Measurements from ENCODE around the gene ZNF688.

Gene ZNF688

GRCh38 chr16:30585022-30585399 is 13.5 kb upstream of the ZNF688 start:
- no peak for DNase-seq

DNA sequence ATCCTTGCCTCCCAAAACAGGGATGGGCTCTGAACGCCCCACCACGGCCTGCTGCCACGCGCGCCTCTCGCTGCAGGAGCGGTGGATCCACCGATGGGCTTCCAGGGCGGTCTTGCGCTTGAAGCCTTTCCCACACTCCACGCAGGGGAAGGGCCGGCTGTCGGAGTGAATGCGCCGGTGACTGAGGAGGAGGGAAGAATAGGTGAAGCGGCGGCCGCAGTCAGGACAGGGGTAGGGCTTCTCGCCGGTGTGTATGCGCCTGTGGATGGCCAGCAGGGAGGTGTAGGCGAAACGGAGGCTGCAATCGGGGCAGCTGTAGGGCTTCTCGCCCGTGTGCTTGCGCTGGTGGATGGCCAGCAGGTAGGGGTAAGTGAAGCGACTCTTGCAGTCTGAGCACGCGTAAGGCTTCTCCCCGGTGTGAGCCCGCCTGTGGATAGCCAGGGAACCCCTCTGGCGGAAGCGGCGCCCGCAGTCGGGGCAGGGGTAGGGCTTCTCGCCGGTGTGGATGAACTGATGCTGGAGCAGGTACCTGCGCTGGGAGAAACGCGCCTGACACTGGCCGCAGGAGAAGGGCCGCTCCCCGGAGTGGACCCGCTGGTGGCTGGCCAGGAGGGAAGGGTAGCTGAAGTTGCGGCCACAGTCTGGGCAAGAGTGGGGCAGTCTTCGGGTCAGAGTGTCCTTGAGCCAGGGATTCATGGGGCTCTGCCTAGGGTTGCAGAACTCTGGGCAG is 11.3 kb upstream of the ZNF688 start:
- DNase-seq, result no peak

DNA sequence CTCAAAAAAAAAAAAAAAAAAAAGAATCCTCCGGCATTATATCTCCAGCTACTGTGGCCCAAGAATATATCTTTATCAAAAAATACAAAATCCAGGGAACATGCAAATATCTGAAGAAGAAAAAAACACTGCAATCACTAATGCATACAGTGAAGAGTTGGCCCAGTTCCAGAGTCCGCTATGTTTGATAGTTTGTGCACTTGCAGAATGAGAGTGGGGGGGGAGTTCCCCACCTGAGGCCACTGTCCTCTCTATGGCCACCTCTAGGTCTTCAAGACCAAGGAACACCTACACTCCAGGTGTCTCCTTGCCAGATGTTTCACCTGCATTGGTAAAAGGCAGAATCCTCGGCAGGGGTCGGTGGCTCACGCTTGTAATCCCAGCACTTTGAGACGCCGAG is 9.9 kb upstream of the ZNF688 start:
- no peak for DNase-seq

GRCh38 chr16:30574678-30575077 is 3.2 kb upstream of the ZNF688 start:
- no peak for DNase-seq

DNA sequence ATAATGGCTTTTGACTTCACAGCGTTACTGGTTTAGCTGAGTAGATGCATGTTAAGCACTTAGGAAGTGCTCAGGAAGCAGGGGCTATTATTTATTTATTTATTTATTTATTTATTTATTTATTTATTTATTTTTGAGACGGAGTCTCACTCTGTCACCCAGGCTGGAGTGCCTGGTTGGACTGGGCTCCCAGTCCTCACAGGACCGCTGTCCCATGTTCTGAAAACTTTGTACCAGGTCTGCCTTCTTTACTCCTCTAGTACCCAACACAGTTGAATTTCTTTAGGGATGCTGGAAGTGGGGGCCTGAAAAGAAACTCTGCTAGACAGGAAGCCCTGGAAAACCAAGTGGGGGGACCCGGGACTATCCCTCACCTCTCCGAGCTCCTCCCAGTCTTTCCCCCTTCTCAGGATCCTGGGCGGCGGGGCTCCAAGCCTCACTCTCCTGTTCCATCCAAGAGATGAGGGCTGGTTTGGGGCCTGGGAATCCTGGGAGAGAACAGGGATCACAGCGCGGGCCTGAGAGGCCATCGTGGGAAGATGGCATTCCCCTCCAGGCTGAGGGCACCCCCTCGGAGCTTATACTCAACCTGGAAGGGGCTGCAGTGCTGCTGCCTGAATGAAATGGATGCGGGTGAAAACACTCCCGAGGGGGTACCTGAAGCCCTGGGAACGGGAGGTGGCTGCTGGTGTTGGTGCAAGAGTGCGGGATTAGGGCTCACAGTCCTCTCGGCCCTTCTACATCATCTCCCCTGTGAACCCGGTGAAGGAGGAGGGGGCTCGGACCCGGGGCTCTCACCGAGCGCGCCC is 674 bp downstream of the ZNF688 start:
- no peak for DNase-seq

DNA sequence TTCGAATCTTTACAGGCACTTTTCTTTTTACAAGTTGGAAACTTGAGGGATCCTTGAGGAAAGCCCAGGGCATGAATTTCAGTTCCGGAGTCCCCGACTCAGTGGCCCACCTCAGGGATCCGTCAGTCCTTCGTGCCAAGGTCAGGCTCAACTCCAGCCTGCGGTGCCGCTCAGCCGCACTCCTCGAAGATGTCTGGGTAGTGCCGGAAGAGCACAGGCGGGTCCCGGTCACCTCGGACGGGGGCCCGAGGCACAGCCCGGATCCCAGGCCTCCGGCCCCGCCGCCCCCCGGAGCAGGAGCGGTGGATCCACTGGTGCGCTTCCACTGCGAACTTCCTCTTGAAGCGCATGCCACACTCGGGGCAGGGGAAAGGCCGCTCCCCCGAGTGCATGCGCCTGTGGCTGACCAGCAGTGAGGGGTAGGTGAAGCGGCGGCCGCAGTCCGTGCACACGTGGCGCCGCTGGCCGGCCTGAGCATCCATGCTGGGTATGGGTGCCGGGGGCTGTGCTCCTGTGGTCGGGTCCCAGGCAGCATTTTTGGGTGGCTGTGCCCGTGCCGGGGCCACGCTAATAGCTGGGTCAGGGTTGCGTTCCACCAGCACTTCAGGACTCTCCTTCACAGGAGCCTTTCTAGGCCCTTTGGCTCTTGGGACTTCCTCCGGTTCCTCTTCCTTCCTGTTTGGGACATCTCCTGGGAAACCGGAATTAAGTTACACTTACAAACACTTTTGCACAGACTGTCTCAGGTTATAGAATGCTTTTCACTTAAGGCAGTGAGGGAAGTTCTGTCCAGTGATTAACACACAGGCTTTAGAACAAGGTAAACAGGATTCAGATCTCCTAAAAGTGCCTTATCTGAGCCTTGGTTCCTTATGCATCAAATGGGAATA is 1.5 kb downstream of the ZNF688 start:
- DNase-seq, result no peak

DNA sequence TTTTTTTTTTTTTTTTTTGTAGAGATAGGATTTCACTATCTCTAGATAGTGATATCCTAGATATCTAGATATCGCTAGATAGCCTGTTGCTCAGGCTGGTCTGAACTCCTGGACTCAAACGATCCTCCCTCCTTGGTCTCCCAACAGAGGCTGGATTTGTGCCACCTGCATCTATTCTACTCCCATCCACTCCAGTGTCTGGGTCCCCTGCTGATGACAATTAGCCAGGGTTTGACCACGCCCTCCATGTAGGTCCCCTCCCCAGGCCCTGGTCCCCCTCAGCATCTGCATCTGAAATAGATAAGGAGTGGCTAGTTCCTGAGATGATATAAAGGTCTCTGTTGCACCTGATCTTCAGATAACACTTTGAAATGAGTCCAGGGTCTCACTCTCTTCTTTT is 2.2 kb downstream of the ZNF688 start:
- DNase-seq, result no peak

DNA sequence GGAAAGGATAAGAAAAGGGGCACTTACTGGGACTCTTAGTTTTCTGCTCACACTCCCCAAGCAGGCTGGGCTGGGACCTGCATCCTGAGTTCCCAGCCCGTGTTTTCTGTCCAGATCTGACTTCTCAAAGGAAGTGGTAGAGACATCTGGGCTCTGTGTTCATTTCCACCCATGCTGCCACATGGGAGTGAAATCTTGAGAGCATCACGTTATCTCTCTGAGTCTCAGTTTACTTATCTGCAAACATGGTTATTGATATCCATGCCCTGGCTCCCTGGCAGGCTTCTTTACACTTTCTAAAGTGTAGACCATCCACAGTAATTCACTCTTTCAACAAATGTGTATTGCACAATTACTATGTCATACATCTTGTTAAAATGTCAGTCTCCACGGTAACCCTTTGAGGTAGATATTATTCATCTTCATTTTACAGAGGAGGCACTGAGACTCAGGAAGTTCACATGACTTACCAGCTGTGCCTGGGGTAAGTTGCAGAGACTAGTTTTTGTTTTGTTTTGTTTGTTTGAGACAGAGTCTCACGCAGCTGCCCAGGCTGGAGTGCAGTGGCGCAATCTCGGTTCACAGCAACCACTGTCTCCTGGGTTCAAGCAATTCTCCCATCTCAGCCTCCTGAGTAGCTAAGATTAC is 3.4 kb downstream of the ZNF688 start:
- peak; percentile 44 for DNase-seq

DNA sequence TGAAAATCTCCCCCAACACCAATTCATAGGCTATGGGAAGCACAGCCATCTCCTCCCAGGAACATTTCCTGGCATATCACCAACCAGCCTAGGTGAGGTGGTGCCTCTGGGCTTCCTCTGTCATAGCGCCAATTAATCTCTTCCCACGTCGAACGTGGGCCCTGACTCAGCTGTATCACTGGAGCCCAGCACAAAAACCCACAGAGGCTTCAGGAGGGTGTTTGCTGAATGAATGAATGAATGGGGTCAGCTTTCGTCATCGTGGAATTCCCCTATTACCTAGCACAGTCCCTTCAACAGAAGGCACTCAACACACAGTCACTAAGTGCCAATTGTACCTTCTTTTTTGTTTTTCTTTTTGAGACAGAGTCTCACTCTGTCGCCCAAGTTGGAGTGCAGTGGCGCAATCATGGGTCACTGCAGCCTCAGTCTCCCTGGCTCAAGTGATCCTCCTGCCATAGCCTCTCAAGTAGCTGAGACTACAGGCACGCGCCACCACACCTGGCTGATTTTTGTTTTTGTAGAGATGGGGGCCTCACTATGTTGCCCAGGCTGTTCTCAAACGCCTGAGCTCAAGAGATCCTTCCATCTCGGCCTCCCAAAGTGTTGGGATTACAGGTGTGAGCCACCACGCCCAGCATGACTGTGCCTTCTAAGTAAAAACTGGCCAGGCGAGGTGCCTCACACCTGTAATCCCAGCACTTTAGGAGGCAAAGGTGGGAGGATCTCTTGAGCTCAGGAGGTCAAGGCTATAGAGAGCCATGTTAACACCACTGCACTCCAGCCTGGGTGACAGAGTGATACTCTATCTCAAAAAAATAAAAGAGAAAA is 4.1 kb downstream of the ZNF688 start:
- DNase-seq, result peak; percentile 24

GRCh38 chr16:30566531-30566930 is 5.0 kb downstream of the ZNF688 start:
- no peak for DNase-seq

- no peak for DNase-seq
Observed at GRCh38 chr16:30565984-30566383, 5.5 kb downstream of the ZNF688 start.

DNA sequence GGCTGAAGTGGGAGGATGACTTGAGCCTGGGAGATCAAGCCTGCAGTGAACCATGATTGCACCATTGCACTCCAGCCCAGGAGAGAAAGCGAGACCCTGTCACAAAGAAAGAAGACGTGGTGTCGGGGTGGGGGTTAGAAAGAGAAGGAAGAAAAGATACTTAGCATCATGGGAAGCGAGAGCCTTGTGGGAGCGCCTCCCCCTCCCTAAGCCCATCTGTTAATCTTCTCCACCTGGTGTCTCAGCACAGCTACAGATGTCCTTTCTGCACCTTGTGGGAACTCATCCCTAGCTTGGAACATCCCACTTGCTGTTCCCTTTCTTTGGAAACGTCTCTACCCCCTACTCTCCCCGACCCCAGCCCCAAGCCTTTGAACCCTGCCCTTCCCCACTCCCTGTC is 6.0 kb downstream of the ZNF688 start:
- DNase-seq, result no peak

- DNase-seq, result no peak
Observed at GRCh38 chr16:30562021-30562420, 9.5 kb downstream of the ZNF688 start.

DNA sequence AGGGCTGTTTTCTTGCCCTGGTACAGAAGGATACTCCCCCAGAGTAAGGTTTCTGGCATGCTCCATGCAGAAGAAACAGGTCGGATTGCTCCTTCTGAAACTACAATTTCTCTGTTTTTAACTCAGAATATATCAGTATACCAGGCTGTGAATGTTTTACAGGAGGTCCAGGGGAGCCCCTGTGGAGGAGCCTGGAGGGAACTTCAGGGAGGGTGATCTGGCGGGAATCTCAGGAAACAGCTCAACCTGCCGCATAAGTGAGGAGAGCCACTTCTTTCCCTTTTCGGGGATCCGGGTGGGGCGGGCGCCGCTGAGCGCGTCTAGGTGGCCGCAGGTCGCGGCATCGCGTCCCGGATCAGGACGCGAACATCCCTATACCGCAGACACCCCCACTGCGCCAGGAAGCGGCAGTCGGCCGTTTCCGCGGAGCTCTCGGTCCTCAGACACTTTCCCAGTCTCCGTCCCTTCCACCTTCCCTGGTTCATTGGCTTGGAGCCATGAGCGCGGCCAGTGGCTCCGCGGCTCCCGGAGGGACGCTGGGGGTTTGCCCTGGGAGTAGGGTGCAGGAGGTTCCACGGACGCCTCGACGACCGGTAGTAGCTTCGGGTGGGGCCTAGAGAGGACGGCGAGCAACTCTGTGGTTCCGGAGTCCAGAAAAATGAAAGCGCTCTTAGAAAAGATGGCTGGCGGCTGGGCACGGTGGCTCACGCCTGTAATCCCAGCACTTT is 10.3 kb downstream of the ZNF688 start:
- no peak for DNase-seq

DNA sequence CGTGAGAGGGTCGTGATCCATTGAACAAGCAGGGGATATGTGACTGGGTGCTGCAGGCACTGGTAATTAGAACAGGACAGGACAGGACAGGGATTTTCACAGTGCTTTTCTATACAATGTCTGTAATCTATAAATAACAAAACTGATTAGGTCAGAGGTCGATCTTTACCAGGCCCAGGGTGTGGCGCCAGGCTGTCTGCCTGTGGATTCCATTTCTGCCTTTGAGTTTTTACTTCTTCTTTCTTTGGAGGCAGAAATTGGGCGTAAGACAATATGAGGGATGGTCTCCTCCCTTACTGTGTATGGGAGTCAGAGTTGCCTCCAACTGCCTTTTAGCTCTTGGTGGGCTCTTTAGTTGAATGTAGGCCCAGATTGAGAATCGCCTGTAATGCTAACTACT is 11.8 kb downstream of the ZNF688 start:
- DNase-seq, result no peak

DNA sequence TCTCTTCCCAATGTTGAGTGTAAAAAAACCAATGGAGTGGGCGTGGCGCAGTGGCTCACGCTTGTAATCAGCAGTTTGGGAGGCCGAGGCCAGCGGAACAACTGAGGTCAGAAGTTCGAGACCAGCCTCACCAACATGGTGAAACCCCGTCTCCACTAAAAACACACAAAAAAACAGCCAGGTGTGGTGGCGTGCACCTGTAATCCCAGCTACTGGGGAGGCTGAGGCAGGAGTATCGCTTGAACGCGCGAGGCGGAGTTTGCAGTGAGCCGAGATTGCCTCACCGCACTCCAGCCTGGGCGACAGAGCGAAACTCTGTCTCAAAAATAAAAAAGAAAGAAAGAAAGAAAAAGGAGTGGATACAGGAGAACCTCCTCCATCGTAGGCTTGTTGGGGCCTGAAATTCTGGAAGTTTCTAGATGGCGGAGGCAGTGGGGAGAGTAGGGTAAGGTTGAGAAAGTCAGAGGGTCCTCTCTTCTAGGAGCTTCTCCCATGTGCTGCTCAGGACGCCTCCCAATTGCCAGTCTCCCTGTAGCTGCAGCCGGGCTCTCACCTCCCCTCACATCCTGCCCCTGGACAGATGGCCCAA is 12.6 kb downstream of the ZNF688 start:
- no peak for DNase-seq

DNA sequence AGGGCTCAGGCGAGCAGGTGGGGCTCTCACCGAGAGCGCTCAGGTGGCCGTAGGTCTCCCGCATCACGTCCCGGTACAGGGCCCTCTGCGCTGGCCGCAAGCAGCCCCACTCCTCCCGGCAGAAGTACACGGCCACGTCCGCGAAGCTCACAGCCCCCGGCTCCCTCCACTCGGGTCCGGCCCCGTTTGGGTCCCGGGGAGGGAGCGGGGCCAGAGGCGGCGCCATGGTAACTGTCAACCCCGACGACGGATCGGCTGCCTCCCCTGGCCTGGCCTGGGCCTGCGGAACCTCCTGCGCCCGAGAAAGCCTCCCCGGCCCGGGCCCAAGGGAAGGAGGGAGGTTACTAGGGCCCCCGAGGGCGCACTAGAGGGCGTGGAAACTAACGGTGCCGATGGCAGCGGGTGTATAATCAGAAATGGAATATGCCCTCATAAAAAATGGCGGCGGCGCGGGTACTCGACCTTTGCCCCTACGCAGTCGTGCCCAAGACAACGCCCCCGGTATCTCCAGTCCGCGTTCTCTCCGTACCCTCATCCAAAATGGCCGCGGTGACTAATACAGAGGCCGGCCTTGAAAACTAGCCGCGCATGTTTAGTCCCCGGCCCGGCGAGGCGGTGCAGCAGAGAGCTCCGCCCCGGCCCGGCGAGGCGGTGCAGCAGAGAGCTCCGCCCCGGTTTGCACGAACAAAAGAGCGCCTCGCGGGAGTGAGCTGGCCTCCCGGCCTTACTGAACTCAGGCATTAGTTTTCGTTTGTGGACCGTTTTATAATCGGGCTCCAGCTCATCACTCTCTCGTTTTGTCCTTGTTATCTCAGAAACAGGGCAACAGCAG is 13.3 kb downstream of the ZNF688 start, which contains the start of gene ZNF764:
Gene ZNF764, minus strand, starts transcription at position 418 of the 832 bp plus-strand sequence. Its CDS starts 192 bp downstream, at position 226.
- peak; percentile 95 for DNase-seq

DNA sequence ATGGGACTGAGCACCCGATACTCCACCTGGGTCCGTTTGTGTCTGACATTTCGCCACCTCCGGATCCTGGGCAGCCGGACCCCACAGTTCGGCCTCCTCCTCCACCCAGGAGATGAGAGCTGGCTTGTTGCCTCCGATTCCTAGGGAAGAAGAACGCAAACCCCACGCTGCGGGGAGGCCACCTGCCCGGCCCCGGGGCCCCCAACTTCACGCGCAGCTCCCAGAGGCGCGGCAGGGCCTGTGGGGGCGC is 13.9 kb downstream of the ZNF688 start:
- peak; percentile 40 for DNase-seq

DNA sequence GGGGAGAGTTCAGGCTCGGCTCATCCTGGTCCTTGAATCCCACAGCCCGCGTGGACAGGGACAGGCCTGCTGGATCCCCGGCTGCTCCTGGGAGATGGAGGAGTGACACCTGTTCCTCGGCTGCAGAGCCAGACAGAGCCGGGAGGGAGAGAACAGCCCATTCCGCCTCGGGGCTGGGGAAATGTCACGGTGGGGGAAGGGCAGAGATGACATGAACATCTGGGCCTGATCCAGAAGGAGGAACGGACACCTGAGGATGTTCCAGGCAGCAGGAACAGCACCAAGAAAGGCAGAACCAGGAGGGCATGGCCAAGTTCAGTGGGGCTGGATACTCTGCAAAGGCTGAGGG is 15.4 kb downstream of the ZNF688 start:
- no peak for DNase-seq

Data from activated gamma-delta T cell treated with Interleukin-2 at 50 U/mL for 16 hours (primary cell).